ENCODE data around the gene ROBO1.

- TF ChIP-seq CTCF (IDR thresholded peaks at IDR 0.05; ENCODE audit: borderline replicate concordance, extremely low read depth, low read length, poor library complexity, severe bottlenecking): no peak
- no peak for TF ChIP-seq EZH2 (IDR thresholded peaks at IDR 0.05; ENCODE audit: borderline replicate concordance, low read depth, low read length, severe bottlenecking)
Measured at GRCh38 chr3:79038636-79039035, 729.2 kb downstream of the ROBO1 start.
